Lower leg skin (tissue), 3 donors: ENCODE measurements around the gene NSD1.

ENCODE experiments used
- CTCF ChIP-seq, 3 donors: fragments of 450-650 bp; IDR thresholded peaks; one replicate each; pipeline ENCODE4 v1.5.1; 2016; ENCODE audit warnings: antibody characterized with exemption in 3 of 3, mild to moderate bottlenecking in 3 of 3, moderate library complexity in 2 of 3
- POLR2A ChIP-seq, 2 donors: fragments of 450-650 bp; IDR thresholded peaks; one replicate each; pipeline ENCODE4 v1.6.1; 2016 to 2017; ENCODE audit warnings: antibody characterized with exemption in 2 of 2, mild to moderate bottlenecking in 1 of 2, moderate library complexity in 1 of 2

GRCh38 chr5:177265395-177265794 lies 131.8 kb downstream of the NSD1 start:
- TF ChIP-seq POLR2A (IDR thresholded peaks at IDR 0.05), result no peak
- TF ChIP-seq CTCF (IDR thresholded peaks at IDR 0.05), result no peak
